ENCODE measurements around the gene LEPR.

LEPR gene

GRCh38 chr1:65404941-65405340 is 15.5 kb upstream of the LEPR start:
- no peak for DNase-seq (ENCODE audit: low read depth, low spot score)
- H3K4me3 ChIP-seq (ENCODE audit: low read length): no peak overlapping the region

- H3K4me3 ChIP-seq (ENCODE audit: low read length): no peak overlapping the region
- DNase-seq (ENCODE audit: low read depth, low spot score): no peak
These were observed 12.6 kb upstream of the LEPR start for GRCh38 chr1:65407877-65408276.

GRCh38 chr1:65409314-65409713 is 11.2 kb upstream of the LEPR start:
- DNase-seq (ENCODE audit: low read depth, low spot score): no peak
- no peak overlapping the region for H3K4me3 ChIP-seq (ENCODE audit: low read length)

GRCh38 chr1:65409816-65410326 is 10.6 kb upstream of the LEPR start:
- H3K4me3 ChIP-seq (ENCODE audit: low read length): no peak overlapping the region
- DNase-seq (ENCODE audit: low read depth, low spot score): no peak

- DNase-seq (ENCODE audit: low read depth, low spot score): no peak
- H3K4me3 ChIP-seq (ENCODE audit: low read length): no peak overlapping the region
These were observed 8.0 kb upstream of the LEPR start for GRCh38 chr1:65412256-65412983.

GRCh38 chr1:65412984-65413375 is 7.5 kb upstream of the LEPR start:
- H3K4me3 ChIP-seq (ENCODE audit: low read length): no peak overlapping the region
- DNase-seq (ENCODE audit: low read depth, low spot score): no peak

- H3K4me3 ChIP-seq (ENCODE audit: low read length): no peak overlapping the region
- no peak for DNase-seq (ENCODE audit: low read depth, low spot score)
These were observed 5.9 kb upstream of the LEPR start for GRCh38 chr1:65414538-65414937.

- H3K4me3 ChIP-seq (ENCODE audit: low read length): no peak overlapping the region
- DNase-seq (ENCODE audit: low read depth, low spot score): no peak
These were observed 3.7 kb upstream of the LEPR start for GRCh38 chr1:65416767-65417166.

GRCh38 chr1:65417729-65418128 is 2.7 kb upstream of the LEPR start:
- no peak overlapping the region for H3K4me3 ChIP-seq (ENCODE audit: low read length)
- no peak for DNase-seq (ENCODE audit: low read depth, low spot score)

- DNase-seq (ENCODE audit: low read depth, low spot score): no peak
- H3K4me3 ChIP-seq (ENCODE audit: low read length): no peak overlapping the region
These were observed 1.8 kb upstream of the LEPR start for GRCh38 chr1:65418522-65419185.

- peak; percentile 92 for DNase-seq (ENCODE audit: low read depth, low spot score)
- peak overlapping the region; percentile 86 for H3K4me3 ChIP-seq (ENCODE audit: low read length)
These were observed 533 bp upstream of the LEPR start for GRCh38 chr1:65419681-65420589.

GRCh38 chr1:65421351-65422025 is 1.0 kb downstream of the LEPR start:
- peak overlapping the region; percentile 86 for H3K4me3 ChIP-seq (ENCODE audit: low read length)
- no peak for DNase-seq (ENCODE audit: low read depth, low spot score)

- no peak overlapping the region for H3K4me3 ChIP-seq (ENCODE audit: low read length)
- no peak for DNase-seq (ENCODE audit: low read depth, low spot score)
These were observed 2.1 kb downstream of the LEPR start for GRCh38 chr1:65422241-65423203.

GRCh38 chr1:65423884-65424572 is 3.6 kb downstream of the LEPR start:
- no peak for DNase-seq (ENCODE audit: low read depth, low spot score)
- H3K4me3 ChIP-seq (ENCODE audit: low read length): no peak overlapping the region

- H3K4me3 ChIP-seq (ENCODE audit: low read length): no peak overlapping the region
- DNase-seq (ENCODE audit: low read depth, low spot score): no peak
These were observed 4.1 kb downstream of the LEPR start for GRCh38 chr1:65424573-65424889.

GRCh38 chr1:65425006-65425405 is 4.5 kb downstream of the LEPR start:
- no peak overlapping the region for H3K4me3 ChIP-seq (ENCODE audit: low read length)
- DNase-seq (ENCODE audit: low read depth, low spot score): no peak

- no peak overlapping the region for H3K4me3 ChIP-seq (ENCODE audit: low read length)
- DNase-seq (ENCODE audit: low read depth, low spot score): no peak
These were observed 5.2 kb downstream of the LEPR start for GRCh38 chr1:65425697-65426096.

- no peak for DNase-seq (ENCODE audit: low read depth, low spot score)
- no peak overlapping the region for H3K4me3 ChIP-seq (ENCODE audit: low read length)
These were observed 8.6 kb downstream of the LEPR start for GRCh38 chr1:65429078-65429477.

Measured in Jurkat, Clone E6-1 (cell line).